HepG2 (cell line): ENCODE measurements around the gene CFAP210. TPM values are rescaled to one million over a fixed set of nuclear protein-coding genes. Genes with fewer than 3 reads are reported as not detected.

Experiments used
- ATF6 ChIP-seq: sonication (generic); formaldehyde crosslinking; conservative IDR thresholded peaks from 2 replicates; pipeline ENCODE4 v1.4.0; 2020; ENCODE audit warnings: missing genetic modification reagents
- GTF2F1 ChIP-seq: fragments of 150-350 bp; IDR thresholded peaks from 2 replicates; pipeline ENCODE4 v1.6.1; 2014; ENCODE audit warnings: low read length
- HNF4A ChIP-seq: sonication (generic); formaldehyde crosslinking; IDR thresholded peaks from 2 replicates; pipeline ENCODE4 v1.4.0; 2020; ENCODE audit warnings: missing genetic modification reagents
- HNRNPUL1 ChIP-seq: fragments of 200-400 bp; formaldehyde crosslinking; IDR thresholded peaks from 2 replicates; pipeline ENCODE4 v1.6.1; 2017; ENCODE audit warnings: low read depth, mild to moderate bottlenecking, low read length, moderate library complexity
- HOMEZ ChIP-seq: IDR thresholded peaks from 2 replicates; pipeline ENCODE4 v1.6.1; 2016; ENCODE audit warnings: low read depth
- KAT7 ChIP-seq: IDR thresholded peaks from 2 replicates; pipeline ENCODE4 v1.6.1; 2018; ENCODE audit warnings: borderline replicate concordance, missing compliant biosample characterization
- MYPOP ChIP-seq: sonication (generic); formaldehyde crosslinking; IDR thresholded peaks from 2 replicates; pipeline ENCODE4 v1.8.1; 2023; ENCODE audit warnings: mild to moderate bottlenecking, moderate library complexity, missing genetic modification reagents
- NR2F6 ChIP-seq, 2 experiments: IDR thresholded peaks; 2 replicates each; pipeline ENCODE4 v1.6.1; 2016; ENCODE audit warnings: antibody characterized with exemption in 1 of 2, mild to moderate bottlenecking in 1 of 2
- PRDM10 ChIP-seq: sonication (generic); formaldehyde crosslinking; IDR thresholded peaks from 2 replicates; pipeline ENCODE4 v1.4.0; 2020; ENCODE audit warnings: low read depth, missing genetic modification reagents
- RFX5 ChIP-seq: IDR thresholded peaks from 2 replicates; pipeline ENCODE4 v1.6.1; 2011; ENCODE audit warnings: low read depth, low read length, improper control_type of control experiment
- ZBTB38 ChIP-seq: sonication (generic); formaldehyde crosslinking; IDR thresholded peaks from 2 replicates; pipeline ENCODE4 v1.5.1; 2020; ENCODE audit warnings: mild to moderate bottlenecking, missing genetic modification reagents
- ZNF10 ChIP-seq: sonication (generic); formaldehyde crosslinking; IDR thresholded peaks from 2 replicates; pipeline ENCODE4 v1.4.0; 2020; ENCODE audit warnings: mild to moderate bottlenecking, low read depth, missing genetic modification reagents, borderline replicate concordance
- ZNF230 ChIP-seq: sonication (generic); formaldehyde crosslinking; IDR thresholded peaks from 2 replicates; pipeline ENCODE4 v1.4.0; 2020; ENCODE audit warnings: mild to moderate bottlenecking, missing genetic modification reagents
- ZNF232 ChIP-seq: sonication (generic); formaldehyde crosslinking; IDR thresholded peaks from 2 replicates; pipeline ENCODE4 v1.4.0; 2020; ENCODE audit warnings: missing genetic modification reagents, borderline replicate concordance
- ZNF772 ChIP-seq: sonication (generic); formaldehyde crosslinking; IDR thresholded peaks from 2 replicates; pipeline ENCODE4 v1.5.0; 2020; ENCODE audit warnings: mild to moderate bottlenecking, missing genetic modification reagents
- polyA plus RNA-seq, 8 experiments: library from polyadenylated mRNA; depleted of rRNA in 3 of 8; stranded (reverse) in 7 of 8; unstranded in 1 of 8; fragments of >200 nt; fragmentation: Illumina TruSeq in 4 of 8; extraction: Trizol in 4 of 8; gene quantifications; 2 replicates each; pipeline versions ENCODE4 v1.2.1 to v1.2.3, GENCODE V29; 2011 to 2016; ENCODE audit warnings: low read depth in 4 of 8, missing spikeins in 1 of 8, mixed read lengths in 1 of 8; ENCODE audit not compliant: insufficient read depth in 1 of 8
- total RNA-seq, 5 experiments: library from RNA; depleted of rRNA; stranded (reverse); fragments of >200 nt; fragmentation: Illumina TruSeq; extraction: Trizol; gene quantifications; 2 replicates each; pipeline ENCODE4 v1.2.3, GENCODE V29; 2016; ENCODE audit warnings: low read depth in 1 of 5
- TF ChIP-seq, protein P1 (sequence below): sonication (generic); formaldehyde crosslinking; IDR thresholded peaks from 2 replicates; pipeline ENCODE4 v1.4.0; 2020; ENCODE audit warnings: missing genetic modification reagents, borderline replicate concordance

The CFAP210 gene
- total and polyA plus RNA-seq, 2 of the 13 experiments (the other 11 are each of a cell fraction or from before 2014, with no cell fraction given) = 0.18 TPM; not detected in 1

- TF ChIP-seq ZNF232 (peak; percentile 93; the same call in 1 of the 2 replicates), HNF4A (CRISPR knock-in tag) (peak; percentile 17), HOMEZ (CRISPR knock-in tag) (peak; percentile 64), GTF2F1 (0 out of 2 replicates have a peak, but pooled peaks have one; percentile 38), HNRNPUL1 (no peak), ZNF10 (CRISPR knock-in tag) (no peak), RFX5 (peak; percentile 91), MYPOP (CRISPR knock-in tag) (peak; percentile 87; the same call in 1 of the 2 replicates), ZNF772 (CRISPR knock-in tag) (peak; percentile 60; the same call in 1 of the 2 replicates), PRDM10 (no peak), ZNF230 (CRISPR knock-in tag) (no peak), NR2F6 (IDR thresholded peaks at IDR 0.05) (no peak), NR2F6 (CRISPR knock-in tag; IDR thresholded peaks at IDR 0.05) (peak; percentile 25; the same call in 1 of the 2 replicates), KAT7 (CRISPR knock-in tag) (peak; percentile 98), ATF6 (CRISPR knock-in tag) (no peak), ZBTB38 (peak; percentile 92)
- TF ChIP-seq, protein P1, sequence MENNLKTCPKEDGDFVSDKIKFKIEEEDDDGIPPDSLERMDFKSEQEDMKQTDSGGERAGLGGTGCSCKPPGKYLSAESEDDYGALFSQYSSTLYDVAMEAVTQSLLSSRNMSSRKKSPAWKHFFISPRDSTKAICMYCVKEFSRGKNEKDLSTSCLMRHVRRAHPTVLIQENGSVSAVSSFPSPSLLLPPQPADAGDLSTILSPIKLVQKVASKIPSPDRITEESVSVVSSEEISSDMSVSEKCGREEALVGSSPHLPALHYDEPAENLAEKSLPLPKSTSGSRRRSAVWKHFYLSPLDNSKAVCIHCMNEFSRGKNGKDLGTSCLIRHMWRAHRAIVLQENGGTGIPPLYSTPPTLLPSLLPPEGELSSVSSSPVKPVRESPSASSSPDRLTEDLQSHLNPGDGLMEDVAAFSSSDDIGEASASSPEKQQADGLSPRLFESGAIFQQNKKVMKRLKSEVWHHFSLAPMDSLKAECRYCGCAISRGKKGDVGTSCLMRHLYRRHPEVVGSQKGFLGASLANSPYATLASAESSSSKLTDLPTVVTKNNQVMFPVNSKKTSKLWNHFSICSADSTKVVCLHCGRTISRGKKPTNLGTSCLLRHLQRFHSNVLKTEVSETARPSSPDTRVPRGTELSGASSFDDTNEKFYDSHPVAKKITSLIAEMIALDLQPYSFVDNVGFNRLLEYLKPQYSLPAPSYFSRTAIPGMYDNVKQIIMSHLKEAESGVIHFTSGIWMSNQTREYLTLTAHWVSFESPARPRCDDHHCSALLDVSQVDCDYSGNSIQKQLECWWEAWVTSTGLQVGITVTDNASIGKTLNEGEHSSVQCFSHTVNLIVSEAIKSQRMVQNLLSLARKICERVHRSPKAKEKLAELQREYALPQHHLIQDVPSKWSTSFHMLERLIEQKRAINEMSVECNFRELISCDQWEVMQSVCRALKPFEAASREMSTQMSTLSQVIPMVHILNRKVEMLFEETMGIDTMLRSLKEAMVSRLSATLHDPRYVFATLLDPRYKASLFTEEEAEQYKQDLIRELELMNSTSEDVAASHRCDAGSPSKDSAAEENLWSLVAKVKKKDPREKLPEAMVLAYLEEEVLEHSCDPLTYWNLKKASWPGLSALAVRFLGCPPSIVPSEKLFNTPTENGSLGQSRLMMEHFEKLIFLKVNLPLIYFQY (CRISPR knock-in tag) = peak; percentile 83; the same call in 1 of the 2 replicates
Observed at GRCh38 chr2:169694113-169694893, at the start of gene CFAP210, which contains the start of gene PHOSPHO2 (continued).
